ENCODE measurements around the gene DOCK10.

GRCh38 chr2:224731665-224732064 is 310.6 kb downstream of the DOCK10 start:
- TF ChIP-seq CTCF (IDR thresholded peaks at IDR 0.05): no peak
- no peak for TF ChIP-seq EZH2 (IDR thresholded peaks at IDR 0.05; ENCODE audit: borderline replicate concordance, insufficient read depth, low read depth, low read length, poor library complexity, severe bottlenecking)
